Keratinocyte (primary cell): ENCODE measurements around the gene USH1C. TPM values are rescaled to one million over a fixed set of nuclear protein-coding genes. Genes with fewer than 3 reads are reported as not detected.

Experiments
- DNase-seq: peaks from one replicate; pipeline ENCODE4 v3.0.0-alpha.2; 2011; ENCODE audit warnings: low read depth, missing footprints, low spot score
- FAIRE-seq: peaks from 2 replicates; lab custom pipeline; 2011; peaks lifted over from hg19 to GRCh38; lab: Jason Lieb, UNC
- H2AFZ ChIP-seq: 2 replicates; pipeline ENCODE4 v1.6.0; 2012; ENCODE audit warnings: low read length, control low read depth, inconsistent platforms; ENCODE audit not compliant: control insufficient read depth
- H3K27ac ChIP-seq: 2 replicates; pipeline ENCODE4 v1.5.1; 2011; ENCODE audit warnings: low read length; ENCODE audit not compliant: control insufficient read depth, insufficient read depth
- H3K27me3 ChIP-seq: 3 replicates; pipeline ENCODE4 v1.6.0; 2011; ENCODE audit warnings: low read length; ENCODE audit not compliant: control insufficient read depth, insufficient read depth; ENCODE audit errors: extremely low read depth
- H3K36me3 ChIP-seq, 2 experiments: 2 replicates in 1 of 2; 3 replicates in 1 of 2; pipeline ENCODE4 v1.5.1; 2011; ENCODE audit warnings: low read length in 2 of 2, mild to moderate bottlenecking in 1 of 2; ENCODE audit not compliant: control insufficient read depth in 2 of 2, insufficient read depth in 2 of 2; ENCODE audit errors: extremely low read depth in 1 of 2
- H3K4me1 ChIP-seq: 3 replicates; pipeline ENCODE4 v1.5.1; 2011; ENCODE audit warnings: low read length; ENCODE audit not compliant: control insufficient read depth, insufficient read depth; ENCODE audit errors: extremely low read depth
- H3K4me2 ChIP-seq: 3 replicates; pipeline ENCODE4 v1.6.0; 2011; ENCODE audit warnings: low read depth, low read length; ENCODE audit not compliant: control insufficient read depth, insufficient read depth; ENCODE audit errors: extremely low read depth
- H3K4me3 ChIP-seq, 3 experiments: fragments of 200-600 bp in 1 of 3; sonication (generic) in 1 of 3; 2 replicates in 2 of 3; 3 replicates in 1 of 3; pipeline ENCODE4 v1.5.1; 2011 to 2016; ENCODE audit warnings: low read length in 3 of 3, mild to moderate bottlenecking in 3 of 3, control low read depth in 2 of 3, inconsistent platforms in 1 of 3, low read depth in 1 of 3, mixed read lengths in 1 of 3, mixed run types in 1 of 3, moderate library complexity in 1 of 3; ENCODE audit not compliant: control insufficient read depth in 2 of 3, insufficient read depth in 2 of 3; ENCODE audit errors: extremely low read depth in 1 of 3
- H3K79me2 ChIP-seq: 2 replicates; pipeline ENCODE4 v1.6.0; 2012; ENCODE audit warnings: low read length; ENCODE audit not compliant: control insufficient read depth, insufficient read depth
- H3K9ac ChIP-seq: 3 replicates; pipeline ENCODE4 v1.6.0; 2011; ENCODE audit warnings: low read length; ENCODE audit not compliant: control insufficient read depth, insufficient read depth; ENCODE audit errors: extremely low read depth
- H3K9me1 ChIP-seq: 3 replicates; pipeline ENCODE4 v1.6.0; 2011; ENCODE audit warnings: low read length; ENCODE audit not compliant: control insufficient read depth, insufficient read depth; ENCODE audit errors: extremely low read depth
- H3K9me3 ChIP-seq: 2 replicates; pipeline ENCODE4 v1.5.1; 2012; ENCODE audit warnings: low read depth, low read length; ENCODE audit not compliant: control insufficient read depth
- H4K20me1 ChIP-seq: 3 replicates; pipeline ENCODE4 v1.6.0; 2011; ENCODE audit warnings: low read length; ENCODE audit not compliant: control insufficient read depth, insufficient read depth; ENCODE audit errors: extremely low read depth
- CTCF ChIP-seq, 3 experiments: IDR thresholded peaks in 1 of 3; conservative IDR thresholded peaks in 1 of 3; optimal IDR thresholded peaks in 1 of 3; 2 replicates in 2 of 3; 3 replicates in 1 of 3; pipeline versions ENCODE3 to v1.5.1; 2011; ENCODE audit warnings: low read length in 3 of 3, mild to moderate bottlenecking in 3 of 3, moderate library complexity in 2 of 3, control low read depth in 1 of 3, inconsistent platforms in 1 of 3; ENCODE audit not compliant: insufficient read depth in 2 of 3; ENCODE audit errors: extremely low read depth in 1 of 3
- EZH2 ChIP-seq: IDR thresholded peaks from one replicate; pipeline ENCODE4 v1.6.1; 2012; ENCODE audit warnings: inconsistent platforms, mild to moderate bottlenecking, low read length, moderate library complexity
- dilution Hi-C: fragments of 300-500 bp; cut with MboI; formaldehyde crosslinking; loops from one replicate; pipeline ENCODE4 v1.7.0; 2020; ENCODE audit warnings: low sequenced_read_pairs; ENCODE audit not compliant: extremely low pct_ligation_motif_present
- polyA plus RNA-seq, 5 experiments: library from polyadenylated mRNA; depleted of rRNA in 3 of 5; stranded (reverse) in 3 of 5; stranded (forward) in 1 of 5; unstranded in 1 of 5; fragments of >200 nt; gene quantifications; 1 replicate in 1 of 5; 2 replicates in 3 of 5; 3 replicates in 1 of 5; pipeline versions ENCODE4 v1.2.1 to v1.2.3, GENCODE V29; 2011 to 2012; ENCODE audit warnings: missing spikeins in 2 of 5, low read depth in 1 of 5, low replicate concordance in 1 of 5

Gene USH1C
- polyA plus RNA-seq, 1 donor (not counting 4 experiments of a cell fraction or from before 2014, with no cell fraction given) = not detected

GRCh38 chr11:17526931-17527627, 17.1 kb downstream of the USH1C start:
- H3K79me2 ChIP-seq = no peaks in the 10 kb centered on the region
- H3K27ac ChIP-seq = no peak overlapping the region
- no peaks in the 10 kb centered on the region for H3K9me3 ChIP-seq
- dilution Hi-C loops = no loop called here
- H3K4me1 ChIP-seq = no peaks in the 10 kb centered on the region
- H3K9ac ChIP-seq = no peak overlapping the region
- DNase-seq (no peak), FAIRE-seq (no peak)
- H4K20me1 ChIP-seq = no peaks in the 10 kb centered on the region
- TF ChIP-seq CTCF (optimal IDR thresholded peaks at IDR 0.05 in 1 of 3, IDR thresholded peaks at IDR 0.05 in 1 of 3, conservative IDR thresholded peaks at IDR 0.05 in 1 of 3; ENCODE audit: extremely low read depth in 1 of 3, insufficient read depth in 2 of 3, low read length in 3 of 3) = no peak
- no peak for TF ChIP-seq EZH2
- H3K27me3 ChIP-seq = peaks cover 11% of the 10 kb centered on the region
- no peak overlapping the region for H3K4me3 ChIP-seq
- no peak overlapping the region for H2AFZ ChIP-seq
- H3K9me1 ChIP-seq = no peaks in the 10 kb centered on the region
- no peaks in the 10 kb centered on the region for H3K36me3 ChIP-seq
- H3K4me2 ChIP-seq = no peak overlapping the region

GRCh38 chr11:17526326-17526725, 17.9 kb downstream of the USH1C start:
- FAIRE-seq = no peak
- dilution Hi-C loops = no loop called here

More at GRCh38 chr11:17526326-17526725, 17.9 kb downstream of the USH1C start:
- H2AFZ ChIP-seq = no peak overlapping the region
- H3K36me3 ChIP-seq = no peaks in the 10 kb centered on the region
- no peak overlapping the region for H3K4me3 ChIP-seq
- H3K27me3 ChIP-seq = peaks cover 11% of the 10 kb centered on the region
- no peaks in the 10 kb centered on the region for H3K4me1 ChIP-seq
- H3K9me1 ChIP-seq = no peaks in the 10 kb centered on the region
- no peak overlapping the region for H3K9ac ChIP-seq
- no peaks in the 10 kb centered on the region for H3K79me2 ChIP-seq
- H3K9me3 ChIP-seq = no peaks in the 10 kb centered on the region
- no peak overlapping the region for H3K27ac ChIP-seq
- no peak overlapping the region for H3K4me2 ChIP-seq
- H4K20me1 ChIP-seq = no peaks in the 10 kb centered on the region
- TF ChIP-seq EZH2 = no peak
- no peak for TF ChIP-seq CTCF (optimal IDR thresholded peaks at IDR 0.05 in 1 of 3, IDR thresholded peaks at IDR 0.05 in 1 of 3, conservative IDR thresholded peaks at IDR 0.05 in 1 of 3; ENCODE audit: extremely low read depth in 1 of 3, insufficient read depth in 2 of 3, low read length in 3 of 3)
- DNase-seq = no peak
